ENCODE measurements around the gene SUGP1. TPM values are rescaled to one million over a fixed set of nuclear protein-coding genes. Genes with fewer than 3 reads are reported as not detected.

Gene SUGP1
- total RNA-seq, 4 donors from 2014 or later = 15.5 to 37.3 (median 24.0) TPM

- TF ChIP-seq, protein P1, sequence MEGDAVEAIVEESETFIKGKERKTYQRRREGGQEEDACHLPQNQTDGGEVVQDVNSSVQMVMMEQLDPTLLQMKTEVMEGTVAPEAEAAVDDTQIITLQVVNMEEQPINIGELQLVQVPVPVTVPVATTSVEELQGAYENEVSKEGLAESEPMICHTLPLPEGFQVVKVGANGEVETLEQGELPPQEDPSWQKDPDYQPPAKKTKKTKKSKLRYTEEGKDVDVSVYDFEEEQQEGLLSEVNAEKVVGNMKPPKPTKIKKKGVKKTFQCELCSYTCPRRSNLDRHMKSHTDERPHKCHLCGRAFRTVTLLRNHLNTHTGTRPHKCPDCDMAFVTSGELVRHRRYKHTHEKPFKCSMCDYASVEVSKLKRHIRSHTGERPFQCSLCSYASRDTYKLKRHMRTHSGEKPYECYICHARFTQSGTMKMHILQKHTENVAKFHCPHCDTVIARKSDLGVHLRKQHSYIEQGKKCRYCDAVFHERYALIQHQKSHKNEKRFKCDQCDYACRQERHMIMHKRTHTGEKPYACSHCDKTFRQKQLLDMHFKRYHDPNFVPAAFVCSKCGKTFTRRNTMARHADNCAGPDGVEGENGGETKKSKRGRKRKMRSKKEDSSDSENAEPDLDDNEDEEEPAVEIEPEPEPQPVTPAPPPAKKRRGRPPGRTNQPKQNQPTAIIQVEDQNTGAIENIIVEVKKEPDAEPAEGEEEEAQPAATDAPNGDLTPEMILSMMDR (IDR thresholded peaks at IDR 0.05; ENCODE audit: low read depth) = no peak
These were observed 7.4 kb upstream of the SUGP1 start for GRCh38 chr19:19327672-19328071.

DNA sequence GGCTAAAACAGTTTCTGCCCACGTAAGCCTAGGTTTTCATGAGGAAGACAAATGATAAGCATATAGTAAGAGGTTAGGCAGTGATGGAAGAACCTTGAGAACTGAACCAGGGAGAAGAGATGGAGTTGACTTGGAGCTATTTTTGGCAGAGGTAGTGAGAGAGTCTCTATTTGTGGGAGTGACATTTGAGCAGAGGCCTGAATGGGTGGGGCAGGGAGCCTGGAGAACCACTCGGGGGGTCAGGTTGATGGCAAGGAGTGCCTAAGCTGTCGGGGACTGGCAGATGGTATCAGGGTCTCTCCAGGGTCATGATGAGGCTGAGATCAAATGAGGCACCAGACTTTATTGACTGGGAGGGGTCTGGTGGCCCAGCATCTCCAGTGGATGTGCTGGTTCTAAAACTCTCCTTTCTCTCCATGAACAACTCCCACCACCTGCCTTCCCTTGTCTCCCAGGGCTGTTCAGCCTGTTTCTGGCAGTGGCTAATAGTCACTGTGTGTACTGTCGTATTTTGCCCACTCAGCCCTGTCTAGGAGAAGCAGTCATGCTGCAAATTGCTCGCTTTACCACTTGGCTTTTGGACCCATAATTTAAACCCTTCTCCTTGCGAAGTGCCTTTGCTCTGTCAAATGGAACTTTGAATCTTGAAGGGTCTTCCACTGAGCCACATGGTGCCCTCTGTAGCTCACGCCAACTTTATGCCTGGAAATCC is 3.9 kb upstream of the SUGP1 start:
- TF ChIP-seq, protein P1 (IDR thresholded peaks at IDR 0.05; ENCODE audit: low read depth) = no peak

DNA sequence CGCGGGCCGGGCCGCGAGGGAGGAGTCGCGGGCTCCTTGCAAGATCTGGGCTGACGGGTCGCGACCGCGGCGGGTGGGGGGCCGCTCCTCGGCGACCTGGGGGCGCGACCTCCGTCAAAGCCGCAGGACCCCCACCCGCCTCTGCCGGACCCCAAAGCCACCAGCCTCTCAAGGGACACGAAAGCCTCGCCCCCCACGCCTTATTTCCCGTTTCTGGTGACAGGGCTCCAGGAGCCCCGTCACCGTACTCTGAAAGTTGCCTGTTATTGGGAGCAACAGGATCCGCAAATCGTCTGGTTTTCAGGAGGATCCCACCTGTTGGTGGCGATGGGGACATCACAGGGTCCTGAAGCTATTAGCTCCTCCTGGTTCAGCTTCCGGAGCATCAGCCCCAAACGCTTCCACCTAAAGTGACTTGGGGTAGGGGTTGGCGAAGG is 850 bp upstream of the SUGP1 start:
- TF ChIP-seq, protein P1 (IDR thresholded peaks at IDR 0.05; ENCODE audit: low read depth) = no peak

- TF ChIP-seq, protein P1 (IDR thresholded peaks at IDR 0.05; ENCODE audit: low read depth) = no peak
These were observed 463 bp downstream of the SUGP1 start for GRCh38 chr19:19319732-19320360.

- TF ChIP-seq, protein P1 (IDR thresholded peaks at IDR 0.05; ENCODE audit: low read depth) = no peak
These were observed 4.2 kb downstream of the SUGP1 start for GRCh38 chr19:19316082-19316481.

GRCh38 chr19:19315444-19315843 is 4.9 kb downstream of the SUGP1 start:
- TF ChIP-seq, protein P1 (IDR thresholded peaks at IDR 0.05; ENCODE audit: low read depth) = no peak

GRCh38 chr19:19308373-19308772 is 11.9 kb downstream of the SUGP1 start:
- TF ChIP-seq, protein P1 (IDR thresholded peaks at IDR 0.05; ENCODE audit: low read depth) = no peak
